SH-SY5Y (cell line): Measurements from ENCODE around the gene RBBP8NL.

Experiments
- GATA2 ChIP-seq: IDR thresholded peaks from 2 replicates; pipeline ENCODE4 v1.6.1; 2011; ENCODE audit warnings: mild to moderate bottlenecking, low read depth, low read length
- GATA3 ChIP-seq: IDR thresholded peaks from 2 replicates; pipeline ENCODE4 v1.6.1; 2011; ENCODE audit warnings: low read depth, mild to moderate bottlenecking, low read length, moderate library complexity

GRCh38 chr20:62412194-62413024 is 14.9 kb downstream of the RBBP8NL start:
- TF ChIP-seq GATA2 (no peak), GATA3 (no peak)
